HG03060 (cell line): ENCODE data around the gene ITGB1BP1.

Experiments
- ATAC-seq: cut with Tn5 transposase; IDR thresholded peaks from one replicate; pipeline ENCODE4 v1.9.1; 2021; ENCODE audit warnings: low read depth, moderate number of reproducible peaks; ENCODE audit not compliant: unreplicated experiment

Gene ITGB1BP1, protein sequence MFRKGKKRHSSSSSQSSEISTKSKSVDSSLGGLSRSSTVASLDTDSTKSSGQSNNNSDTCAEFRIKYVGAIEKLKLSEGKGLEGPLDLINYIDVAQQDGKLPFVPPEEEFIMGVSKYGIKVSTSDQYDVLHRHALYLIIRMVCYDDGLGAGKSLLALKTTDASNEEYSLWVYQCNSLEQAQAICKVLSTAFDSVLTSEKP

DNA sequence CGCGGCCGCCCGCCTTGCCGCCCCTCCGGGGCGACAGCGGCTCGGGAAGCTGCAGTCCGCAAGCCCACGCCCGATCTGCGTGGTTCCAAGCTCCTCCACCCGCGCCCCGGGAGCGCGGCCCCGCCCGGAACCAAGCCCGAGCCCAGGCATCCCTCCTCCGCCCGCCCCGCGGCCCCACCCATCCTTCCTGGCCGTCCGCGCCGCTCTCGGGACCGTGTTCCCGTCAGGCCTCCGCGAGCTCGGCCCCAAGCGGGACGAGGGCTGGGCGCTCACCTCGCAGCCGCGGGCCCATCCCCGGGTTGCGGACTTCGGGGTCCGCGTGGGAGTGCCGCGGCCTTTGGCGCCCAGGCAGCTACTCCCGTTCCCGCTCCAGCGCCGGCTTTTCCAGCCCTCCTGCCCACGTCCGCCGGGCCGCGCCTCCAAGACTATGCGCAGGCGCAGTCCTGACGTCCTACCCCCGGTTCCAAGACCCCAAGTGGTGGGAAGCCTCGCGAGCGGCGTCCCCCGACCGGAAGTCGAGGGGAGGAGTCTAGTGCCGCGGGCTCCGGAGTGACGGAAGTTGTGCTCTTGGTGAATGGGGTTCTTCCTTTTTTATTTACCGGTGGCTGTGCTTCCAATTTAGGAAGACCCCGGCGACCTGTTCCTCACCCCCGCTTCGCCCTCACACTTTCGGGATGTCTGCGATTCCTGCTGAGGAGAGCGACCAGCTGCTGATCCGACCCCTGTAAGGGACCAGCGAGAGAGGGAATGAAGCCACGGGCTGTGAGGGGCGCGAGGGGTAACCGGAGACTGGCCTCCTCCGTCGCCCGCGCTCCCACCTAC is at the start of gene ITGB1BP1, which contains the start of gene CPSF3:
Gene ITGB1BP1, minus strand, starts transcription at position 429 of the 822 bp plus-strand sequence. CDS start 4,831 bp downstream, outside the sequence.
Gene CPSF3, plus strand, starts transcription at position 555 of the 822 bp plus-strand sequence. Its CDS starts 120 bp downstream, at position 675.
- peak; percentile 73 for ATAC-seq

DNA sequence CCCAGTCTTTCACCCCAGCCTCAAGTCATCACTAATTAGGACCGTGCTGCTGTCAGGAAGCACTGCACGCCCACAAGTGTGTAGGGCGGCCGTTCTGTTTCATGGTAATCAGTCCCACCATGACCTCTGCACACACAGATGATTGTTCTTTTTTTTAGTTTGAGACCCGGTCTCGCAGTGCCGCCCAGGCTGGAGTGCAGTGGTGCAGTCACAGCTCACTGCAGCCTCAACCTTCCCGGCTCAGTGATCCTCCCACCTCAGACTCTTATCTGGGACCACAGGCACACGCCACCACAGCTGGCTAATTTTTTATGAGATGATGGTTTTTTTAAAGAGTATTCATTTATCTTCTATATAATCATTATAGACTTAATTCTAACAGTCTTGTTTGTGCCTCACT is 49.2 kb upstream of the ITGB1BP1 start:
- no peak for ATAC-seq

DNA sequence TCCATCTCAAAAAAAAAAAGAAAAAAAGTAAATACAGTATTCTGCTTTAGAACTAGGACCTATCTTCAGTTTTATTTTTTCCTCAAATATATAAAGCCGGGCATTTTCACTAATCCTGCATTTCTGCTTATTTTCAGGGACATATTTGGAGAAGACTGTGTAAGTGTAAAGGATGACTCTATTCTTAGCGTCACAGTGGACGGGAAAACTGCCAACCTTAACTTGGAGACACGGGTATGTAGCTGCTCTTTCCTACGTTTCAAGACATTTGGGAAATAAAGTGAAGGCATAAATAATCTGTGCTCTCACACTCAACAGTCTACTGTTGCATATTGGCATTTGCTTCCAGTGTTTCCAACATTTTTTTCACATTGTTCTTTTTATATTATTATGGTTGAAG is 47.9 kb upstream of the ITGB1BP1 start:
- no peak for ATAC-seq

DNA sequence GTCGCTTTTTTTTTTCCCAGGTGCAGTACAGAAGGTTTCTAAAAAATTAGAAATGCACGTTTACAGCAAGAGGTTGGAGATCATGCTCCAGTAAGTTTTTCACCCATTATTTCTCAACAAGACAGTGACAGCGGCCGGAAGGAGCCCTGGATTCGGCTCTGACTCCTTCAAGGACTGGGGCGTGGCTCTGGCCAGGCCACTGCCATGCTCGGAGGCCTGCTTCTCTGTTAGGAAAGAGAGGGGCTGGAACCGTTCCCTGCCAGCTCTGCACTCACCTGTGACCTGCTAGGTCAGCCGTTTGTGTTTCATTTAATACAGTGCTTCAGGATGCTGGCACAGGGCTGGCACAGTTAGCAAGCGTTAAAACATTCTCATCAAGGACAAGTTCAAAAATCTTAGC is 44.4 kb upstream of the ITGB1BP1 start:
- ATAC-seq: no peak

DNA sequence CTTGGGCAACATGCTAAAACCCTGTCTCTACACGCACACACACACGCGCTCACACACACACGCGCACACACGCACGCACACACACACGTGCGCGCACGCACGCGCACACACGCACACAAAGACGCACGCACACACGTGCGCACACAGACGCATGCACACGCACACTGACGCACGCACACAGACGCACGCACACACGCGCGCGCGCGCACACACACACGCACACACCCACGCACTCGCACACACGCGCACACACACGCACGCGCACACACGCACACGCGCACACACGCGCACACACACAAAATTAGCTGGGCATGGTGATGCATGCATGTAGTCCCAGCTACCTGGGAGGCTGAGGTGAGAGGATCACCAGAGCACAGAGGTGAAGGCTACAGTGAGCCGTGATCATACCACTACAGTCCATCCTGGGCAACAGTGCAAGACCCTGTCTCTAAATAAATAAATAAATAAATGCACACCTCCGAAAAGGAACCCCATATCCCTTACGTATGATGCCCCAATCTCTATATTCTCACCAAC is 42.9 kb upstream of the ITGB1BP1 start:
- ATAC-seq: no peak

DNA sequence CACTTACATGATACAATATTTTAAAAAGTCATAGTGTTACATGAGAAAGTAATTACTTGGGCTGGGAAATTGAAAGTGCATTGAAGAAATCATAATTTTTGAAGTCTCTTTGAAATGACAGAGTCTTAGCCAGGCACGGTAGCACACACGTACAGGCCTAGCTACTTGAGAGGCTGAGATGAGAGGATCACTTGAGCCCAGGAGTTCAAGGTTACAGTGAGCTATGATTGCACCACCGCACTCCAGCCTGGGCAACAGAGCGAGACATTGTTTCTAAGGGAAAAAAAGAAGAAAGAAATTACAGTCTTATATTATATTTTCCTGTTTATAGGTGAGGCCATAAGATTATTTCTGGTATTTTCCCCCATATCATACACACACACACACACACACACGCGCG is 41.8 kb upstream of the ITGB1BP1 start:
- ATAC-seq: no peak

DNA sequence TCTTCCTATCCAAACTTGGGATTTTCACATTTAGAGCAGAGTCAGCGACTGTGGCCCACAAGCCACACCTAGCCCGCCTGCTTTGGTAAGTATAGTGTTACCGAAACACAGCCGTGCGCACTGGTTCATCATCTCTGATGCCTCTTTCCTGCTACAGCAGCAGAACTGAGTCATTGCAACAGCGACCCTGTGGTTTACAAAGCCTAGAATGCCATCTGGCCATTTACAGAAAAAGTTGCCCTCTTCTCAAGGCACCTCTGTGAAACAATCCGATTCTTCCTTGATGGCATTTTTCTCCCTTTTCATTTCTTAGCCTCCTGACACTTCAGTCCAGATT is 40.3 kb upstream of the ITGB1BP1 start:
- ATAC-seq: no peak

DNA sequence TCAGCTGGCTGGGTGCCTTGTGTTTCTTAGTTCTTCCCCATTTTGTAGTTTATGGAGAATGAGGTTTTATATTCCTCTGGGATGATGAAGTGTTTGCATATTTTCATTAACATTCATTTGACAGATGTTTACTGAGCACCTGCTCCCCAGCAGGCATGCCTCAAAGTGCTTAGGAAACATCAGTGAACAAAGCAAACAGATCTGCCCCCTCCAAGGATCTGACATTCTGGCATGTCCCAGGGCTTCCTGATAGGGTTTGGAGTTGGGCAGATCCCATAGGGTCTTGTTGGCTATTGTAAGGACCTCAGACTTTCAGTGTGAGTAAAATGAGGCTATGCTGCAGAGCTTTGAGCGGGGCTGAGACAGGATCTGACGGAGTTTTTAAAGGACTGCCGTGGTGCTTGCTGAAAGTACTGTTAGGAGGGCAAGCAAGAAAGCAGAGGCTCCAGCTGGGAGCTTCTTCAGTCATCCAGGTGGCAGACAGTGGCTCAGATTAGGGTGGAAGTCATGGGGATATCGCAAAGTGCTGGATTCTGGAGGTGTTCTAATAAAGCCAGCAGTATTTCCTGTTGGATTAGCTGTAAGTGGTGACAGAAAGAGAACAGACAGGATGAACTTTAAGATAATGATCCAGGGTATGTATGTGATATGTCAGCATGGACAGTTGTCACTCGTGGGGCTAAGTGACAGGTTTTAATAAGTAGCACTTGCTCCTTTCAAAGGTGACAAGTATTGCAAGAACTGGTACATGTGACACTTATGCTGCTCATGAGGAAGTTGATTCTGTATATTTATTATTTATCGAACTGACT is 39.8 kb upstream of the ITGB1BP1 start:
- no peak for ATAC-seq

DNA sequence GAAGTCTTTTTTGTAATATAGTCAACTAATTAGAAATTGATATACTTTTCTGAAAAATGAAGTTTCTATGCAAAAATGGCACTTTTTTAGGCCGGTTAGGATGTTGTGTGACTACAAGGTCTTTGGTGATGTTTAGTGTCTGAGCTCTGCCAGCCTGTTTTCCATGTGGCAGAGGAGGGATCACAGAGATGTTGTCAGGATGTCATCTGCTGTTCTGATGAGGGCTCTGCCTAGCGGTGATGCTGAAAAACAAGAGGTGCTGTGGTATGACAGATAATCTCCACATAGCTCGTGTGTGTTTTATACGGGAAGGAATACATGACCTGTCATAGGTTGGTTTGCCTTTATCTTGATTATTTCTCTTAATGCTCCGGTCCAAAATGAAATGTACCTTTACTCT is 39.0 kb upstream of the ITGB1BP1 start:
- ATAC-seq: no peak

DNA sequence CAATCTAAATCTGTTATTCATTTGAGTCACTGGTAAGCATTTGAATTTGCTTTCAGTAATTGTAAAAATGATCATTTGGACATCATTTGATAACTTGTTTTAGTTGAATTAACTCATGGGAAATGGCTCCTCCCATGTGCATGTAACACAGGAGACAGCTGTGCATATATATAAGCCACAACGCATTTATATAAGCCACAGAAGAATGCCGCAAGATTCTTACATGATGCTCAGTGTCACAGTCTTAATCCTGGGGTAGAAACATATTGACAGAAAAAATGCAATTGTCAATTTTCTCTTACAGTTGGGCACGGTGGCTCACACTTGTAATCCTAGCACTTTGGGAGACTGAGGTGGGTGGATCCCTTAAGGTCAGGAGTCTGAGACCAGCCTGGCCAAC is 37.8 kb upstream of the ITGB1BP1 start:
- no peak for ATAC-seq

DNA sequence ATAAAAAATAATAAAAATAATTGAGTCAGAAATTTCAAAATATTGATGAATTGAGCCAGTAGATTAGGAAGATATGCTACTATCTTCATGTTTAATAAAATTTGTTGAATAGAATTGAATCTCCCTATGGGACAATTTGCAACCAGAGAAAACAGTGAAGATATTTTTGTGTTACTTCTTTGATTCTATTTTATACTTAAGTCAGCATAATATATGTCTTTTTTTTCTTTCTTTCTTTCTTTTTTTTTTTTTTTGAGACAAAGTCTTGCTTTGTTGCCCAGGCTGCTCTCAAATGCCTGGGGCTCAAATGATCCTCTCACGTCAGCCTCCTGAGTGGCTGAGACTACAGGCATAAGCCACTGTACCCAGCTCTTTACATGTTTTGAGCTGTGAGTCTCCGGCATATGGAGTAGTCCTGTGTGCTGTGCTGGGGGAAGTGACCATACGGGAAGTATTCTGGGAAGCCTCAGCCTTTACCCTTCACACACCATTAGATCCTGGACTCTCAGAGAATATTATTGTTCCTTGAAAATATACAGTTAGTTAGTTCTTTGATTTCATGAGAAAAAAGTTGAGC is 37.2 kb upstream of the ITGB1BP1 start:
- no peak for ATAC-seq

DNA sequence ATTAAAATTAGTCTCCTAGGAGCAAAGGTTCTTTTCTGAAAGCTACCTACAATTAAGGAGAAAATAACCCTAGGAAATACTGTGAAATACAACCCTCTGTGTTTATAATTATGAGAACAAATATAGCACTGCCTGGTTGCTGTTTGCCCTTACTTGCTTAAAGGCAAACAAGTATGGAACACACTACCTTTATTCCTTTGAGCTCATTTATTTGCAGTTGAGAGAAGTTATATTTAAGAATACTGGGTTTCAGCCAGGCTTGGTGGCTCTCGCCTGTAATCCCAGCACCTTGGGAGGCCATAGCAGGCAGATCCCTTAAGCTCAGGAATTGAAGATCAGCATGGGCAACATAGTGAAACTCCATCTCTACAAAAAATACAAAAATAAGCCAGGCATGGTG is 27.9 kb upstream of the ITGB1BP1 start:
- no peak for ATAC-seq

DNA sequence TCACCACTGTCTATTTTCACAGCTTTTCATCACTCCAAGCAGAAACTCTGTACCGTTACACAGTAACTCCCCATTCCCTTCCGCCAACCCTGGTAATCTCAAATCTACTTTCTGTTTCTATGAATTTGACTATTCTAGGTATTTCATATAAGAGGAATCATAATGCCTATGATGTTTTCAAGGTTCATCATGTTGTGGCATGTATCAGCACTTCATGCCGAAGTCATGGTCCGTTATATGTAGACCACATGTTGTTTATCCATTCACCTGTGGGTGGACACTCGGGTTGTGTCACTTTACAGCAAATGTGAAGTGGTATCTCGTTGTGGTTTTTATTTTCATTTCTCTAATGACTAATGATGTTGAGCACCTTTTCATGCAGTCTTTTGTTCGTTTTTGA is 21.8 kb upstream of the ITGB1BP1 start:
- no peak for ATAC-seq

DNA sequence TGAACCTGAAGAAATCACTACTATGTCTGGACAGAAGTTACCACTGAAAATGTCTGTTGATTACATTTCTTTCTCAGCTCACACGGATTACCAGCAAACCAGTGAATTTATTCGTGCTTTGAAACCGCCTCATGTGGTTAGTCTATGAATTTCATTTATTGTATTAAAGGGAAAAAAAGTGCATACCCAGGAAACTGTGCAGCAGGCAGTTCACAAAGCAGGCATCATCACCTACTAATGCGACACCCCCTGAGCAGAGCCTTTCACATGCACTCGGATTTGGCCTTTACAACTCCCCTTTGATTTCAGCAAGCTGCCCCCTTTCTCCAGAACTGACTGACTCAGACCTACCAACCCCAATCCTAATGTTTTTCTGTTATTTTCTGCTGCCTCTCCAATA is 20.2 kb upstream of the ITGB1BP1 start:
- ATAC-seq: no peak

DNA sequence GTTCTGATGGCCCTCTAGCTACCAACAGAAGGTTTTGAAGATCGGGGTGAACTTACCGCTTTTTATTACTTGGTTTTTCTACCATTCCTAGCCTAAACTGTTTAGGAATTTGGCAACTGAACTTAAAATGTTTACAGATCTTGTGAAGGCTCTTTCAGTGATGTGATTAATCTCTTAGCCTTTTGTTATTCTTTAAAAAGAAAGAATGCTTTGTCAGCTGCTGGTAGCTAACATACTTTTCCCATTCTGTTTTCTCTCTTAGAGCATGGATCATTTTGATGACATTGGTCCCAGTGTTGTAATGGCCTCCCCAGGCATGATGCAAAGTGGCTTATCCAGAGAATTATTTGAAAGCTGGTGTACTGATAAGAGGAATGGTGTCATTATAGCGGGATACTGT is 18.2 kb upstream of the ITGB1BP1 start:
- ATAC-seq: no peak

DNA sequence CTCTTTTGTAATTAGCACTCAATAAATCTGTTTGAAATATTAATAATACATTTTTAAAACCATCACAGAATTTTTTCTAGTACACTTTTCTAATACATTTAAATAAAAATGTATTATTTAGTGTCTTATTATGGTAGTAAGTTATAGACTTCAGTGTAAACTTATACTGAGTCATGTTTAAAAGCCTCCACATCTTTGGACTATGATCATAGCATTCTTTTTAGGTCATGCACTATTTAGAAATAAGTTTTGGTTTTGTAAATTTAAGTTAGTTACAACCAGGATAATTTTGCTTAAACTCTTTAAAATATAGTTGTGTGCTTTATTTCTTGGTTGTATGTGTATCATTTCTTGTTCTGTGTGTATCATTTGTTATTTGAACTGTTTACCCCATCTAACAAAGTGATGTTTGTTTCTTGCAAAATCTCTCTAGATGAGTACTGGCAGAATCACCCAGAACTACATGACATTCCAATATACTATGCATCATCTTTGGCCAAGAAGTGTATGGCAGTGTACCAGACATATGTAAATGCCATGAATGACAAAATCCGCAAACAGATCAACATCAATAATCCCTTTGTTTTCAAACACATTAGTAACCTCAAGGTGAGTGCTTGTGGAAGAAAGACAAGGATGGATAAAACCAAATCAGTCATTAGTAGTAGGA is 16.9 kb upstream of the ITGB1BP1 start:
- no peak for ATAC-seq

DNA sequence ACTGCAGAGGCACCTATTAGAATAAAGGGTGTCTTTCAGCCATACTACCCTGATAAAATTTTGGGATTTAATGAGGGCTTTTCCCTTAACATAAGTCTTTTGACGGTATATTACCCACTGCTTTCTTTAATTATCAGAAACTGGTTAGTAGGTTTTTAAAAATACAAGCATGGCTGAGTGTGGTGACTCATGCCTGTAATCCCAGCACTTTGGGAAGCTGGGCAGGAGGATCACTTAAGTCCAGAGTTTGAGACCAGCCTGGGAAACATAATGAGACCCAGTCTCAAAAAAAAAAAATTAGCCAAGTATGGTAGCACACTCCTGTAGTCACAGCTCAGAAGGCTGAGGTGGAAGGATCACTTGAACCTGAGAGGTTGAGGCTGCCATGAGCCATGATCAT is 16.2 kb upstream of the ITGB1BP1 start:
- ATAC-seq: no peak

DNA sequence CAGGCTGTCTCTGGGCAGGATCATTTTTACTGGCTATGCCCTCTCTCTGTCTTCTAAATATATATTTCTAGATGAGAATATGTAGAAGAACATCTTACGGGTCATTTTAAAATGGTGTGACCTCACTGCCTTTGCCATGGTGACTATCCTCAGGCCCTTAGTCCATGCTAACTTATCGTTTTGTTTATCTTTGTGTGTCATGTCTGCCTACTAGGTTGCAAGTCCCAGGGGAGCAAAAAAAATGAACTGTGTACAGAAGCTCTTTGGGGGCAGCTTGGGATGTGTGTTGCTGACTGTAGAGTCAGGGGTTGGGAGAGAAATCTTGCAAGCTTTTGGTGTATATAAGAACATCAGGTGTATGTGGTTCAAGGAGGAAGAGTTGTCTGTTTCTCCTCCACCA is 11.2 kb upstream of the ITGB1BP1 start:
- ATAC-seq: no peak

DNA sequence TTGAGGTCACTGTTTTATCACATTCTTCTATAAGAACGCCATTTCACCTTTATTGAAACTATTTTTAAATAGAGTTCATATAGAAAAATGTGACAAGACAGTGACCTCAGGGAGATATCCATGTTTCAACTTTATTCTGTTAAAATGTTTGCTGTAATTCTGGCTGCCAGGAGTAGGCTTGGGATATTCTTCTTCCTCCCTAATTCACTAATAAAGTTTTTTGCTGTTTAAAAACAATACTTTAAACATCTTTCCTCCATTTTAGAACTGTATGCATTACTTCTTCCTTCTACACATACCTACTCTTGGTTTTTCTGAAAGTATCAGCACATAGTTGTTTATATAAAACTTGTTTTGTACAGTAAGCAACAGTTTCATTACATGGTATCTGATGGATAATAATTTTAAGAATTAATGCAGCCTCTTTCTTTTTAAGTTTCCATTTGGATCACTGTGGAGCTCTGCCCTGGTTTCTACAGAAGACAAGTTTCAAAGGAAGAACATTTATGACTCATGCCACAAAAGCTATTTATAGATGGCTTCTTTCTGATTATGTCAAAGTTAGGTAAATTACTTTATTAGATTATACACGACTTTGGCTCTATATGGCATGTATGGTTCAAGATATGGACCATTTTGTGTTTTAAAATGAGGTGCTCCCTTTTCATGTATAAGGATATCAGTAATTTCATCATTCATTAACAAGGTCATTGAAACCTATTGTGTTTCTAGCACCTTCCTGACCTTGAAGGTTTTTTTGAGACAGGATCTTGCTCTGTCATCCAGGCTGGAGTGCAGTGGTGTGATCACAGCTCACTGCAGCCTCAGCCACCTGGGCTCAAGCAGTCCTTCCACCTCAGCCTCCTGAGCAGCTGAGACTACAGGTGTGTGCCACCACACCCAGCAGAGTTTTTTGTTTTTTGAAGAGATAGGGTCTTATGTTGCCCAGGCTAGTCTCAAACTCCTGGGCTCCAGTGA is 7.3 kb upstream of the ITGB1BP1 start:
- ATAC-seq: no peak
